Retinal pigment epithelial cell (primary cell): ENCODE results near the gene MYO1E.

ENCODE experiments used
- DNase-seq: peaks from one replicate; pipeline ENCODE4 v3.0.0-alpha.2; 2010; ENCODE audit warnings: low read depth
- H3K4me3 ChIP-seq: 2 replicates; pipeline ENCODE4 v1.5.1; 2011; ENCODE audit warnings: mild to moderate bottlenecking, low read length, control low read depth, moderate library complexity
- CTCF ChIP-seq: conservative IDR thresholded peaks from 2 replicates; pipeline ENCODE4 v1.5.1; 2011; ENCODE audit warnings: low read depth, low read length, control low read depth, inconsistent platforms

MYO1E gene

GRCh38 chr15:59221511-59222505 is 150.9 kb downstream of the MYO1E start:
- DNase-seq: no peak
- no peak overlapping the region for H3K4me3 ChIP-seq
- no peak for TF ChIP-seq CTCF

GRCh38 chr15:59218710-59219109 is 154.0 kb downstream of the MYO1E start:
- no peak for TF ChIP-seq CTCF
- no peak overlapping the region for H3K4me3 ChIP-seq
- no peak for DNase-seq

- no peak for DNase-seq
- no peak for TF ChIP-seq CTCF
- H3K4me3 ChIP-seq: no peak overlapping the region
Measured at GRCh38 chr15:59217876-59218498, 154.7 kb downstream of the MYO1E start.

GRCh38 chr15:59216911-59217310 is 155.8 kb downstream of the MYO1E start:
- no peak overlapping the region for H3K4me3 ChIP-seq
- TF ChIP-seq CTCF: no peak
- DNase-seq: no peak

DNA sequence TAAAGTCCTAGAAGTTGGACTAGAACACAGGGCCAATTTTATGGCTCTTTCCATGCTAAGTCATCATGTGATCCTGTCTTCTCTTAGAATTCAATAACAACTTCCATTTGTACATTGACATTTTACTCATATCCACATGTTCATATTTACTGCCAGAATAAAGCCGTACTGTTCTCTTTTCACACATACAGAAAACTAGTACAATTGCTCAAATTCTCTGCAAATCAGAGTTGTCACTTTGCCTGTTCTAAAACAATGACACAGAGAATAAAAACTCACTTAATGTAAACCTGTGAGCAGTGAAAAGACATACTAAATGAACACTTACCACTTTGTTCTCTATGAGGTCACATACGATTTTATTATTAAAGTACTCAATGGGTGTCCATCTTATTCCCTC is 162.5 kb downstream of the MYO1E start:
- TF ChIP-seq CTCF: no peak
- no peak for DNase-seq
- H3K4me3 ChIP-seq: no peak overlapping the region

DNA sequence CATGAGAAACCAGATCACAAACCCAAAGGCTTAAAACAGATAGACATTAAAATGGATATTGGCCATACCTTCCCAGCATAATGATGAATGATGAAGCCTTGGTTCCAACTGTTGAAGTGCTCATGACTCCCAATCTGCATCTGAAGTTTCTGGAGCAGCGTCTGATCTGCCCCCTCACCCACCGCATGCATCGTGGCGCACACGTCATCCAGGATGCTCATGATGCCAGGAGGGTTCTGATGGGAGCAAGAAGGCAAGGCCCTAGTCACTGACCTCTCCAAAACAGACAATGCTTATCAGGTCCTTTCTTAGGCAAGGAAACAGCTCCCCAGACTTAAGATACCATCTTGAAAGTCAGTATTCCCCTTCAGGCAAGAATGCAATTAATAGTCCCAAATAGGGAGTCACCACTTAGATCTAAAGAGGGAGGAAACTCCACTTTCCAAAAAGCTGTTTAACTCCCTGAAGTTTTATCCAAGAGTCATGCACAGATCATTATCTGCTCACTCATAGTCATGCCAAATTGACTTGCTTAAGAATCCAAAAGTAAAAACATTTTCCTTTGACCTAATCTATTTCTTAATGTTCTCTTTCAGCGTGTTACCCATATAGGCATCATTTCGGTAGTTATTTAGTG is 163.9 kb downstream of the MYO1E start:
- H3K4me3 ChIP-seq: no peak overlapping the region
- DNase-seq: no peak

More for the DNA sequence above, 163.9 kb downstream of the MYO1E start:
- TF ChIP-seq CTCF: no peak
